ENCODE measurements around the gene SMIM38.

Gene SMIM38

GRCh38 chr11:69155302-69156234 lies at the start of gene SMIM38:
Gene SMIM38, plus strand, starts transcription at chr11:69155935. Its CDS starts 1,912 bp downstream, at chr11:69157847.
- Histone ChIP-seq H3K27ac (no peak within 1 kb of the TSS), H3K9ac (no peak within 1 kb of the TSS), H2AFZ (no peak within 1 kb of the TSS), H3K4me3 (ENCODE audit: low read depth, low read length) (no peak within 1 kb of the TSS), H3K9me3 (ENCODE audit: control insufficient read depth, low read length) (no peaks in the 10 kb centered on the region), H3K4me1 (no peaks in the 10 kb centered on the region), H3K4me2 (ENCODE audit: low read length) (no peak within 1 kb of the TSS), H3K79me2 (no peaks in the 10 kb centered on the region), H3K36me3 (ENCODE audit: control insufficient read depth, insufficient read depth, low read length) (no peaks in the 10 kb centered on the region), H3K27me3 (ENCODE audit: control insufficient read depth, insufficient read depth, low read length) (no peaks in the 10 kb centered on the region)
- no peak for TF ChIP-seq CTCF (IDR thresholded peaks at IDR 0.05)

- H2AFZ ChIP-seq = no peak overlapping the region
- no peak for TF ChIP-seq CTCF (IDR thresholded peaks at IDR 0.05)
- no peaks in the 10 kb centered on the region for H3K27me3 ChIP-seq (ENCODE audit: control insufficient read depth, insufficient read depth, low read length)
- H3K4me1 ChIP-seq = no peaks in the 10 kb centered on the region
- H3K27ac ChIP-seq = no peak overlapping the region
- H3K4me3 ChIP-seq (ENCODE audit: low read depth, low read length) = no peak overlapping the region
- no peaks in the 10 kb centered on the region for H3K9me3 ChIP-seq (ENCODE audit: control insufficient read depth, low read length)
- no peak overlapping the region for H3K4me2 ChIP-seq (ENCODE audit: low read length)
- H3K36me3 ChIP-seq (ENCODE audit: control insufficient read depth, insufficient read depth, low read length) = no peaks in the 10 kb centered on the region
- no peaks in the 10 kb centered on the region for H3K79me2 ChIP-seq
- H3K9ac ChIP-seq = no peak overlapping the region
Observed at GRCh38 chr11:69106031-69106811, 49.5 kb upstream of the SMIM38 start.

GRCh38 chr11:69107413-69107812 lies 48.3 kb upstream of the SMIM38 start:
- Histone ChIP-seq H3K9me3 (ENCODE audit: control insufficient read depth, low read length) (no peaks in the 10 kb centered on the region), H3K4me3 (ENCODE audit: low read depth, low read length) (no peak overlapping the region), H3K27ac (no peak overlapping the region), H3K9ac (no peak overlapping the region), H3K79me2 (no peaks in the 10 kb centered on the region), H3K4me2 (ENCODE audit: low read length) (no peak overlapping the region), H3K4me1 (no peaks in the 10 kb centered on the region), H3K36me3 (ENCODE audit: control insufficient read depth, insufficient read depth, low read length) (no peaks in the 10 kb centered on the region), H2AFZ (no peak overlapping the region), H3K27me3 (ENCODE audit: control insufficient read depth, insufficient read depth, low read length) (no peaks in the 10 kb centered on the region)
- no peak for TF ChIP-seq CTCF (IDR thresholded peaks at IDR 0.05)

- no peaks in the 10 kb centered on the region for H3K36me3 ChIP-seq (ENCODE audit: control insufficient read depth, insufficient read depth, low read length)
- no peaks in the 10 kb centered on the region for H3K4me1 ChIP-seq
- no peaks in the 10 kb centered on the region for H3K9me3 ChIP-seq (ENCODE audit: control insufficient read depth, low read length)
- no peak for TF ChIP-seq CTCF (IDR thresholded peaks at IDR 0.05)
- no peaks in the 10 kb centered on the region for H3K27me3 ChIP-seq (ENCODE audit: control insufficient read depth, insufficient read depth, low read length)
- H3K4me2 ChIP-seq (ENCODE audit: low read length) = no peak overlapping the region
- H3K27ac ChIP-seq = no peak overlapping the region
- no peak overlapping the region for H2AFZ ChIP-seq
- no peak overlapping the region for H3K4me3 ChIP-seq (ENCODE audit: low read depth, low read length)
- no peak overlapping the region for H3K9ac ChIP-seq
- no peaks in the 10 kb centered on the region for H3K79me2 ChIP-seq
Observed at GRCh38 chr11:69108030-69108429, 47.7 kb upstream of the SMIM38 start.
